GM23338 (cell line): ENCODE results near the gene FOXI1. TPM values are rescaled to one million over a fixed set of nuclear protein-coding genes. Genes with fewer than 3 reads are reported as not detected.

Experiments used
- ATAC-seq: fragments of 200-7000 bp; cut with Tn5 transposase; 3 replicates; pipeline ENCODE4 v1.9.1; 2020
- DNase-seq: peaks from one replicate; pipeline ENCODE4 v3.0.0-alpha.2; 2015; ENCODE audit warnings: low spot score
- H2AFZ ChIP-seq: fragments of 200-600 bp; sonication (generic); 2 replicates; pipeline ENCODE4 v1.8.0; 2016; ENCODE audit warnings: antibody characterized with exemption, mild to moderate bottlenecking, moderate library complexity
- H3F3A ChIP-seq: fragments of 200-600 bp; sonication (generic); replicated peaks from 2 replicates; pipeline ENCODE4 v1.8.0; 2017; ENCODE audit warnings: antibody characterized with exemption, mixed run types, low read depth
- H3K27ac ChIP-seq: fragments of 200-600 bp; sonication (generic); 2 replicates; pipeline ENCODE4 v1.6.1; 2016; ENCODE audit warnings: low read depth
- H3K27me3 ChIP-seq: fragments of 200-600 bp; sonication (generic); 2 replicates; pipeline ENCODE4 v1.8.0; 2016; ENCODE audit warnings: mild to moderate bottlenecking, mixed run types, moderate library complexity; ENCODE audit not compliant: insufficient read depth
- H3K36me3 ChIP-seq: fragments of 200-600 bp; sonication (generic); 2 replicates; pipeline ENCODE4 v1.8.0; 2016; ENCODE audit warnings: mild to moderate bottlenecking; ENCODE audit not compliant: insufficient read depth
- H3K4me1 ChIP-seq: fragments of 200-600 bp; sonication (generic); 2 replicates; pipeline ENCODE4 v1.8.0; 2016; ENCODE audit warnings: mild to moderate bottlenecking, moderate library complexity; ENCODE audit not compliant: insufficient read depth
- H3K4me2 ChIP-seq: fragments of 200-600 bp; sonication (generic); 2 replicates; pipeline ENCODE4 v1.7.1; 2017; ENCODE audit warnings: mixed run types
- H3K4me3 ChIP-seq: fragments of 200-600 bp; sonication (generic); 2 replicates; pipeline ENCODE4 v1.6.1; 2016; ENCODE audit warnings: mixed run types
- H3K79me2 ChIP-seq: fragments of 200-600 bp; sonication (generic); replicated peaks from 2 replicates; pipeline ENCODE4 v1.8.0; 2017; ENCODE audit warnings: mild to moderate bottlenecking; ENCODE audit not compliant: insufficient read depth
- H3K9me2 ChIP-seq: fragments of 200-600 bp; sonication (generic); 2 replicates; pipeline ENCODE4 v1.8.0; 2017; ENCODE audit not compliant: insufficient read depth
- H4K20me1 ChIP-seq: fragments of 200-600 bp; sonication (generic); replicated peaks from 2 replicates; pipeline ENCODE4 v1.8.0; 2017; ENCODE audit warnings: mild to moderate bottlenecking; ENCODE audit not compliant: insufficient read depth
- H3K27ac Mint-ChIP-seq: 2 replicates; pipeline ENCODE4 v1.8.0; 2020; ENCODE audit warnings: inconsistent platforms, mild to moderate bottlenecking, moderate library complexity, mixed read lengths
- H3K27me3 Mint-ChIP-seq: 3 replicates; pipeline ENCODE4 v1.8.0; 2022; ENCODE audit warnings: low read depth, mild to moderate bottlenecking, moderate library complexity, mixed read lengths, inconsistent platforms; ENCODE audit not compliant: insufficient read depth, poor library complexity
- H3K36me3 Mint-ChIP-seq: 3 replicates; pipeline ENCODE4 v1.8.0; 2021; ENCODE audit warnings: low read depth, mild to moderate bottlenecking, inconsistent platforms, moderate library complexity, mixed read lengths
- H3K4me1 Mint-ChIP-seq: 3 replicates; pipeline ENCODE4 v1.8.0; 2020; ENCODE audit warnings: mild to moderate bottlenecking, inconsistent platforms, mixed read lengths
- H3K4me3 Mint-ChIP-seq: 3 replicates; pipeline ENCODE4 v1.8.0; 2021; ENCODE audit warnings: moderate library complexity, mild to moderate bottlenecking, inconsistent platforms, mixed read lengths
- H3K9me3 Mint-ChIP-seq: 3 replicates; pipeline ENCODE4 v1.8.0; 2020; ENCODE audit warnings: moderate library complexity, mild to moderate bottlenecking, inconsistent platforms, mixed read lengths
- CREB1 ChIP-seq: fragments of 250-450 bp; sonication (Bioruptor Pico); IDR thresholded peaks from 2 replicates; pipeline ENCODE4 v1.5.0; 2020; ENCODE audit warnings: low read depth, mild to moderate bottlenecking, moderate library complexity
- CTCF ChIP-seq, 2 experiments: fragments of 200-600 bp in 1 of 2; sonication (generic) in 1 of 2; conservative IDR thresholded peaks; 2 replicates each; pipeline versions ENCODE4 v1.5.1 to v1.6.1; 2016 to 2017; ENCODE audit warnings: antibody characterized with exemption in 2 of 2, low read depth in 2 of 2, mild to moderate bottlenecking in 2 of 2, moderate library complexity in 1 of 2
- ETS1 ChIP-seq: IDR thresholded peaks from 2 replicates; pipeline ENCODE4 v1.6.1; 2016; ENCODE audit warnings: antibody characterized with exemption
- EZH2 ChIP-seq: fragments of 200-600 bp; sonication (generic); IDR thresholded peaks from one replicate; pipeline ENCODE4 v1.8.0; 2017; ENCODE audit warnings: antibody characterized with exemption, mild to moderate bottlenecking, low read depth; ENCODE audit not compliant: unreplicated experiment
- EZH2phosphoT487 ChIP-seq: fragments of 200-600 bp; sonication (generic); IDR thresholded peaks from one replicate; pipeline ENCODE4 v1.8.1; 2018; ENCODE audit warnings: antibody characterized with exemption; ENCODE audit not compliant: unreplicated experiment
- JUNB ChIP-seq: IDR thresholded peaks from one replicate; pipeline ENCODE4 v1.6.1; 2016; ENCODE audit warnings: antibody characterized with exemption; ENCODE audit not compliant: unreplicated experiment
- NANOG ChIP-seq: IDR thresholded peaks from 2 replicates; pipeline ENCODE4 v1.6.1; 2016; ENCODE audit warnings: antibody characterized with exemption, borderline replicate concordance
- POLR2AphosphoS5 ChIP-seq: IDR thresholded peaks from 2 replicates; pipeline ENCODE4 v1.6.1; 2016; ENCODE audit warnings: antibody characterized with exemption, low read depth
- REST ChIP-seq: IDR thresholded peaks from one replicate; pipeline ENCODE4 v1.6.1; 2018; ENCODE audit warnings: antibody characterized with exemption; ENCODE audit not compliant: unreplicated experiment
- STAT1 ChIP-seq: IDR thresholded peaks from one replicate; pipeline ENCODE4 v1.6.1; 2016; ENCODE audit warnings: antibody characterized with exemption; ENCODE audit not compliant: unreplicated experiment
- ZNF114 ChIP-seq: fragments of 250-450 bp; sonication (Bioruptor Pico); IDR thresholded peaks from 2 replicates; pipeline ENCODE4 v1.5.0; 2020; ENCODE audit warnings: mild to moderate bottlenecking, moderate library complexity
- ZNF462 ChIP-seq: fragments of 250-450 bp; sonication (Bioruptor Pico); IDR thresholded peaks from 2 replicates; pipeline ENCODE4 v1.5.0; 2020; ENCODE audit warnings: mild to moderate bottlenecking, moderate library complexity
- polyA plus RNA-seq: library from polyadenylated mRNA; unstranded; fragments of >200 nt; fragmentation: Nextera tagmentation; extraction: Ambion mirVana; gene quantifications from 2 replicates; pipeline ENCODE4 v1.2.1, GENCODE V29; 2016
- total RNA-seq: library from RNA; depleted of rRNA; stranded (reverse); fragments of >200 nt; shearing (Covaris generic); gene quantifications from 2 replicates; pipeline ENCODE4 v1.2.3, GENCODE V29; 2014

Gene FOXI1
- total and polyA plus RNA-seq, 2 experiments from 2014 or later, result not detected

GRCh38 chr5:170137694-170138214 is 32.1 kb downstream of the FOXI1 start:
- ATAC-seq (no peak), DNase-seq (no peak)
- Histone ChIP-seq H3K4me2 (no peak overlapping the region), H3F3A (no peaks in the 10 kb centered on the region), H3K4me1 (no peaks in the 10 kb centered on the region), H3K36me3 (no peaks in the 10 kb centered on the region), H3K4me3 (no peak overlapping the region), H3K27ac (no peak overlapping the region), H3K79me2 (no peaks in the 10 kb centered on the region), H3K27me3 (no peaks in the 10 kb centered on the region), H4K20me1 (no peaks in the 10 kb centered on the region), H2AFZ (no peak overlapping the region), H3K9me2 (peaks cover 11% of the 10 kb centered on the region; the same call in 1 of the 2 replicates)
- TF ChIP-seq ETS1 (no peak), ZNF114 (no peak), EZH2phosphoT487 (no peak), JUNB (no peak), CTCF (conservative IDR thresholded peaks at IDR 0.05; ENCODE audit: low read depth in 2 of 2) (no peak), EZH2 (no peak), POLR2AphosphoS5 (no peak), CREB1 (CRISPR knock-in tag) (no peak), STAT1 (no peak), ZNF462 (no peak), REST (no peak), NANOG (no peak)
- H3K9me3 Mint-ChIP-seq, result no peaks in the 10 kb centered on the region; the same call in 2 of the 3 replicates
- no peak overlapping the region for H3K27ac Mint-ChIP-seq
- peaks cover 4% of the 10 kb centered on the region for H3K27me3 Mint-ChIP-seq
- H3K36me3 Mint-ChIP-seq, result no peaks in the 10 kb centered on the region; the same call in 2 of the 3 replicates
- H3K4me3 Mint-ChIP-seq, result no peak overlapping the region
- H3K4me1 Mint-ChIP-seq, result no peaks in the 10 kb centered on the region
